HEK293 (cell line): ENCODE results near the gene ISOC2.

Experiments used
- KLF1 ChIP-seq: fragments of 450-650 bp; formaldehyde crosslinking; IDR thresholded peaks from 2 replicates; pipeline ENCODE4 v1.5.1; 2016; ENCODE audit warnings: missing biosample characterization, missing genetic modification characterization
- KLF16 ChIP-seq: fragments of 450-650 bp; formaldehyde crosslinking; IDR thresholded peaks from 2 replicates; pipeline ENCODE4 v1.5.1; 2017; ENCODE audit warnings: missing biosample characterization, missing genetic modification characterization
- SCRT2 ChIP-seq: fragments of 450-650 bp; formaldehyde crosslinking; IDR thresholded peaks from 2 replicates; pipeline ENCODE4 v1.5.1; 2016; ENCODE audit warnings: missing biosample characterization, missing genetic modification characterization
- ZFP37 ChIP-seq: fragments of 450-650 bp; formaldehyde crosslinking; IDR thresholded peaks from 2 replicates; pipeline ENCODE4 v1.5.1; 2016; ENCODE audit warnings: missing biosample characterization, missing genetic modification characterization
- ZNF146 ChIP-seq: fragments of 450-650 bp; formaldehyde crosslinking; IDR thresholded peaks from 2 replicates; pipeline ENCODE4 v1.5.1; 2016; ENCODE audit warnings: missing biosample characterization, missing genetic modification characterization
- ZNF274 ChIP-seq, 2 experiments: fragments of 200-500 bp in 1 of 2; fragments of 450-650 bp in 1 of 2; sonication (Bioruptor generic) in 1 of 2; formaldehyde crosslinking in 1 of 2; IDR thresholded peaks; 2 replicates each; pipeline versions ENCODE4 v1.5.1 to v1.6.1; 2014 to 2016; ENCODE audit warnings: borderline replicate concordance in 1 of 2, inconsistent platforms in 1 of 2, low read length in 1 of 2, missing biosample characterization in 1 of 2, missing genetic modification characterization in 1 of 2
- TF ChIP-seq, protein P1 (sequence below): fragments of 450-650 bp; formaldehyde crosslinking; IDR thresholded peaks from 2 replicates; pipeline ENCODE4 v1.5.1; 2016; ENCODE audit warnings: missing biosample characterization, missing genetic modification characterization

DNA sequence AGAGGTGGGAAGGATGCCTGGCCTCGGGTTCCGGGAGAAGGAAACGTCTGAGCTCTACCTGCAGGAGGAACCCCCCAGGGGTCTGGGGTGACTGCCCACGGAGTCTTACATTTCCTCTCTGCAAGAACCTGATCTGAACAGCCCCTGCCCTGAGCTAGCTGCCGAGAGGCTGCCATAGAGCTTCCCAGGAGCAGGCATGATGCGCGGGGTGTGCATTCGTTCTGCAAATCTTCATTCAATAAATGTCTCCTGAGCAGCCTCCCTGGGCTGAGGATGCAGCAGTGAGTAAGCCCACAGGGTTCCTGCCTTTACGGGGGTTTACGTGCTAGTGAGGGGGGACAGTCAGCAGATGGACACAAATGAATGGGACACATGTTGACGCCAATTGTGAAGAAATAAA is 16.8 kb downstream of the ISOC2 start:
- TF ChIP-seq ZNF274 (IDR thresholded peaks at IDR 0.05; ENCODE audit: low read length): no peak
- no peak for TF ChIP-seq ZNF274 (tag by site-specific recombination; IDR thresholded peaks at IDR 0.05; ENCODE audit: borderline replicate concordance)
- no peak for TF ChIP-seq ZNF146 (tag by site-specific recombination)
- TF ChIP-seq, protein P1, sequence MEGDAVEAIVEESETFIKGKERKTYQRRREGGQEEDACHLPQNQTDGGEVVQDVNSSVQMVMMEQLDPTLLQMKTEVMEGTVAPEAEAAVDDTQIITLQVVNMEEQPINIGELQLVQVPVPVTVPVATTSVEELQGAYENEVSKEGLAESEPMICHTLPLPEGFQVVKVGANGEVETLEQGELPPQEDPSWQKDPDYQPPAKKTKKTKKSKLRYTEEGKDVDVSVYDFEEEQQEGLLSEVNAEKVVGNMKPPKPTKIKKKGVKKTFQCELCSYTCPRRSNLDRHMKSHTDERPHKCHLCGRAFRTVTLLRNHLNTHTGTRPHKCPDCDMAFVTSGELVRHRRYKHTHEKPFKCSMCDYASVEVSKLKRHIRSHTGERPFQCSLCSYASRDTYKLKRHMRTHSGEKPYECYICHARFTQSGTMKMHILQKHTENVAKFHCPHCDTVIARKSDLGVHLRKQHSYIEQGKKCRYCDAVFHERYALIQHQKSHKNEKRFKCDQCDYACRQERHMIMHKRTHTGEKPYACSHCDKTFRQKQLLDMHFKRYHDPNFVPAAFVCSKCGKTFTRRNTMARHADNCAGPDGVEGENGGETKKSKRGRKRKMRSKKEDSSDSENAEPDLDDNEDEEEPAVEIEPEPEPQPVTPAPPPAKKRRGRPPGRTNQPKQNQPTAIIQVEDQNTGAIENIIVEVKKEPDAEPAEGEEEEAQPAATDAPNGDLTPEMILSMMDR (tag by site-specific recombination): no peak
- TF ChIP-seq KLF1: no peak
- TF ChIP-seq ZFP37 (tag by site-specific recombination): no peak
- no peak for TF ChIP-seq SCRT2 (tag by site-specific recombination)
- TF ChIP-seq KLF16 (tag by site-specific recombination): no peak
